LHCN-M2 (cell line): ENCODE results near the gene TSPAN10. TPM values are rescaled to one million over a fixed set of nuclear protein-coding genes. Genes with fewer than 3 reads are reported as not detected.
"Not testable (repeated sequence)": the region's sequence is repeated elsewhere in the genome, so short reads cannot be mapped to it uniquely, and the experiment has no call there.

Source experiments
- DNase-seq: peaks from one replicate; pipeline ENCODE4 v3.0.0-alpha.2; 2012; ENCODE audit warnings: low read depth
- polyA plus RNA-seq: library from polyadenylated mRNA; unstranded; fragments of >200 nt; gene quantifications from one replicate; pipeline ENCODE4 v1.2.1, GENCODE V29; 2012; ENCODE audit warnings: missing spikeins
- total RNA-seq: library from RNA; depleted of rRNA; stranded (reverse); fragments of >200 nt; gene quantifications from 2 replicates; pipeline ENCODE4 v1.2.3, GENCODE V29; 2014; rRNA removed

Gene TSPAN10
- total RNA-seq = 8.5 and 8.8 TPM in 2 replicates
- polyA plus RNA-seq = 15.1 TPM

DNA sequence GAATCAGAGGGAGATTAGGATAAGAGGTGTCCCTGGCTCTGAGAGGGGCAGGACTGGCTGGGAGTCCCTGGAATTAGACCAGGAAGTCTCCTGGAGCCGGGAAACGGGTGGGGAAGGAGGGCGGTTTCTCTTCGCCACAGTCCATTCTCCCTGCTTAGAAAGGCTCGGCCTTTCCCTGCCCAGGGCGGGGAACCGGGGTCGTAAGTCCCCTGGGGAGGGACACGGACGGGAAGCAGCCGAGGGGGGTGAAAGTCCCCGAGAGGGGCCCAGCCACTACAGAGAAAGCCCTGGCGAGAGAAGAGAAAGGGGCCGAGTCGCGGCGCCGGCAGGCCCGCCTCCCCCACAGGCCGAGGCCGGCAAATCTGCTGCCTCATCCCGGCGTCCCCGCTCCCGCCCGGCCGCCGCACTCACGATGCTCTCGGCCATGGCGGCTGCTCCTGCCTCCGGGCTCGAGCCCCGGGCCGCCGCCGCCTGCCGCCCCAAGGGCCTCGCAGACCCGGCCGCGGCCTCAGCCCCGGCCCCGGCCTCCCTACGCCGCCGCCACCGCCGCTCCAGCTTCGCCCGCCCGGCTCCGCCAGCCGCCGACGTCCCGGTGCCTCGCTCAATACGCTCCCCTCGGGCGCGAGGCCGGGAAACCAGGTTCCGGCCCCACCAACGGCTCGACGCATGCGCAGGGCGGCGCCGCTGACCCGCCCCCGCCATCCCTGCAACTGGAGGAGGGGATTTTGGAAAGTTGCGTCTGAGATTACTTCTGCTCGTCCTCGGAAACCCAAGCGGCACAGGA, at the start of gene TSPAN10, which contains the start of gene NPLOC4:
TSS of gene TSPAN10 (plus strand) at position 692 of the 784 bp plus-strand sequence. CDS start 5,217 bp downstream, outside the sequence.
TSS of gene NPLOC4 (minus strand) at position 608 of the 784 bp plus-strand sequence. CDS start at position 426, 182 bp downstream.
- DNase-seq = peak; percentile 75

DNA sequence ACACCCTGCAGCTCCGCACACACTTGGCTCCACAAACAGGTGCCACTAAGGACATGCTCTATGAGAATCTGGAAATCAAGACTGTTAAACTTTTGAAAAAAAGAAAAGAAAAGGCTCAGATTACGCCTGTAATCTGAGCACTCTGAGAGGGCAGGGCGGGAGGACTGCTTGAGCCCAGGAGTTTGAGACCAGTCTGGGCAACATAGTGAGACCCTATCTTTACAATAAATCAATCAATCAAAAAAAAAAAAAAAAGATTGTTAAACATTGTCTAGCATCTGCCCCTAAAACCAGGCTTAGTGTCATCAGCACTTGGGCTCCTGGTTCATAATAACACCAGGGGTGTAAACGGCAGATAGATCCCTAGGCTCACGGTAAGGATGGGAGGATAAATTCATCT, 47.4 kb upstream of the TSPAN10 start:
- no peak for DNase-seq

DNA sequence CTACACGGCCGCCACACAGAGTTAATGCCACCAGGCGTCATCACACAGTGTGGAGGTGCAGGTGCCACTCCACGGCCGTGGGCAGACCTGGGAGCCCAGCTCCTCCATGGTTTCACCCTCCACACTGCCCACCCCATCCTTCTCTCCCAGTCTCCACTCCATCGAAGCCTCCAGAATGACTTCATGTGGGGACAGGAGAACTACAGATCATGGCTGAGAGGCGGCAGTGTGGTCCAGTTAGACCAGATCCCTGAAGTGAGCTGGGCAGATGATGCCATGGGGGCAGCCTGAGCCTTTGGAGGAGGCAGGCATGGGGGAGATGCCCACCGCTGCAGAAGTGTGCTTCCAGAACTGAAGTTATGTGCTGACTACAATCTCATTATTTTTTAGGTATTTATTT, 46.9 kb upstream of the TSPAN10 start:
- no peak for DNase-seq

DNA sequence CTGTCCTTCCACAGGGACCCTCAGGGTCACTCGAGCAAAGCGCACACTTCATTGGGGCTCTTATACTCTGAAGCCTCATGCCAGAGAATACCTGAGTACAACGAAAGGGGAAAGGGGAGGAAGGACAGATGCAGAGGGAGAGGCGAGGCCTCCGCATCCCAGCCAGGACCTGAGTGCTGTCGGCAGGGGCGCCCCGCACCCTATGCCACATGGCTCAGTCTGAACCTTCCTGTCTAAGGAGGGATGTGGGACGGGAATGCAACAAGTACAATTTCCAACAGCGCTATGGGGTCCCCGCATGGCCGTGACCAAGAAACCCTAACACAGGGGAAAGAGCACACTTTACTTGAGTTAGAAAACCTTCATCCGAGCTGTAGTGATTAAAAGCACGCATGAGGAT, 45.0 kb upstream of the TSPAN10 start:
- DNase-seq = no peak

DNA sequence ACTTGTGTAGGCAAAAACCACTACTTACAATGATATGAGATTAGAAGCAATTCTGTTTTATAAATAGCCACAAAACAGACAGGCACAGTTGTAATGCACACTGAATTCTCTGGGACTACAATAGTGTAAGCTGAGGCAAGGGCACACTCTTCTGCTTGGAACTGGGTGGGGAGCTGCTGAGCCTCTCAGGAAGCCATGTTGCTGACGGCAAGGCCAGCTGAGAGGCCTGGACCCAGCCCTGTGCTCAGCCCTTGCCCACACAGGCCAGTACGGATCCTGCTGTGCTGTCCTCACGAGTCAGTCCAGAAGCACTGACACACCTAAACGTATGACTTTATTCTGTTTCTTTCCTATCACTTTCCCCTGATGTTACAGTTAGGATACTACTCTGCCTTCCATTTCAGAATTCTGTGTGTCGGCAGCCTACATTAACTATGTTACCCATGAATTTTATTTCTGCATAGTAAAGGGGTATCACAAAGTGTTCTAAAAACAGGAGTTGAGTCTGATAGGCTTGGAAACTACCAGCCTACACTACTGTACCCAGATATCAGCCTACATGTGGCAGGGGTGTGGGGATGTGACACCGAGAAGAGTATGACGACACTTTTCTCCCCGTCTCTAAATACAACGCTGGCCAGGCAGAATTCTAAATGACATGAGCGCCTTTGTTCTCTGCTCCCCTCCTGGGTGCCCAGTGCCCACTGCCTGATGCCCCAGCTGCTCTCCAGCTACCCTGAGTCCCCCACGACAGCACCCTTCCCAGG, 43.7 kb upstream of the TSPAN10 start:
- no peak for DNase-seq

DNA sequence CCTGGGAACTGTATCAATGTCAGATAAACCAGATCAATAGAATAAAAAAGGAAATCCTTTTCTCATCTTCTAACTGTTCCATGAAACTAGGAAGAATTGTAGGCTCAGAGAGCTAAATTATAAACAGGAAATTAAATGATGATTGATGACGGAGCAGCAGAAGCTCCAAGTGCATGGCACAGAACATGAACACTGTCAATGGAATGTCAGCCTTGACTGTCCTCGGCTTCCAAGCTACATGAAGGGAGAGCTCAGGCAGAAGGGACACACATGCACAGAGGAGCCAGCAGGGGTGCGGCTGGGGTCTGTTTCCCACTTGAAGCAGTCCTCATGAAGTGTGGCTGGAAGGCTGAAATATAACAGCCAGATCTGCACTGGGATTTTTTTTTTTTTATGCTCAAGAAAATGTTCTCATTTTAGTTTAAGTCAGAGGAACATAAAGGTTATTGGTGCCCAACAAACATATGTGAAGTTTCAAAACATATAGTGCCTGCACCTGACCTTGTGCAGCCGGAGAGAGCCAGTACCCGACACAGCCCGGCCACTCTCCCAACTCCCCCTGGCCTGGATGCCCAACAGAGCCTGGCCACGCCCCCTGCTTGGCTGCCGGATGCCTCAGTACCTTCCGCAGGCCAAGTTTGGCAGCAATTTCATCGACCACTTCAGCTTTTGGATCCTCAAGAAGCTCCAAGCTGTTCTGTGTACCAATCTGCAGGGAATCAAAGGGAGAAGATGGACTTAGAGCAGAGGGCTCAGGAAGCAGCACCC, 37.1 kb upstream of the TSPAN10 start:
- peak; percentile 41 for DNase-seq

DNA sequence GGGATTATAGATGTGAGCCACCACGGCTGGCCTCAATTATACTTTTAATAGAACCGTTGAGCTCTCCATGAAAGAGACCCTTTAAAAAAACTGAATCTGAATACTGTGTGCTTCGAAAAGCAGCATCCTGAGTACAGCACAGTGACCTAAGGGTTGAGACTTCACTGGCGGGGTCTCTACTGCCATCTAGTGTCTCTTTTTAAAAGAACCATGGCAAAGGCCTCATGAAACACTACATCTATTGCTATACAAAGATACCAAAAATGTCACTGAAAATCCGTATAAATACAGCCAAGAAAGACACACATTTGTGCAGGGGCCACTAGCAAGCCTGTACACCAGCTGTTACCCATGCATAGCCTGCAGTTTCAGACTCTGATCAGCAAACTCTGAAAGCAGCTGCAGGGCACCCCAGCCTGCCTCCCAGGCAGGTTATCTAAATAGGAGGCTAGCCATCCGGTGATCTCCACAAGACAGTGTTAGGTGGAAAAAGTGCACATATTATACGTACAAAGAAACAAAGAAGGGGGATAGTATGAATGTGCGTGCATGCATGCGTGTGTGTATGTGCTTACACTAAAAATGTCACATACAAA, 35.4 kb upstream of the TSPAN10 start:
- DNase-seq = peak; percentile 68

DNA sequence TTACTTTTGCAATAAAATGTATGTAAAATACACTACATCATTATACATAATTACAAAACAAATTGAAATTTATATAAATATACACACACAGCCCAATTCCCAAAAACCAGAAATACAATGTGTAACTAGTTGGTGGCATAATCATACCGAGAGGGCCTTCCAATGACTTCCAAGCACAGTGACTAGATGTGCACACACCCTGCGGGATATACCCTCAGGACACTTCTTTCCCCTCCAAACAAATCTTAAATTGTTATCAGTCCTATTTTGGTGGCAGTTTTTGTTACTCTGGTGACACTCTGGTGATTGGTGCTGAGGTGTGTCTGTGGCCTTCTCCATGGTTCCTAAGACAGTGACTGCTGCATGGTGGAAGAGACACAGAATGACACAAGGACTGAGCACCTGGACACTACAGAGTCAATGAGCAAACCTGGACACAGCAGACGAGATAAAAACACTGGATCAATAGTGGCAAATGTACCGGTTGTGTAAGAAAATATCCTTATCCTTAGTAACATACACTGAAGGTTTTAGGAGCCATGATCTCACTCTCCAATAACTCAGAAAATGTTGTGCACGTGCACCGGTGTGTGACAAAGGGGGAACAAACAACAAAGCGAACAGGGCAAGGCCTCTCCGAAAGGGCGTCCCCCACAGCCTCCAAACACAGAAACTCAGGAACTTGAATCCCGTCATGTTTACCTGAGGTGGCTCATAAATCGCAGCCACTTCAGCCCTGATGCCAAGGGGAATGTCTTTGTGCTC, 33.0 kb upstream of the TSPAN10 start:
- DNase-seq = no peak

DNA sequence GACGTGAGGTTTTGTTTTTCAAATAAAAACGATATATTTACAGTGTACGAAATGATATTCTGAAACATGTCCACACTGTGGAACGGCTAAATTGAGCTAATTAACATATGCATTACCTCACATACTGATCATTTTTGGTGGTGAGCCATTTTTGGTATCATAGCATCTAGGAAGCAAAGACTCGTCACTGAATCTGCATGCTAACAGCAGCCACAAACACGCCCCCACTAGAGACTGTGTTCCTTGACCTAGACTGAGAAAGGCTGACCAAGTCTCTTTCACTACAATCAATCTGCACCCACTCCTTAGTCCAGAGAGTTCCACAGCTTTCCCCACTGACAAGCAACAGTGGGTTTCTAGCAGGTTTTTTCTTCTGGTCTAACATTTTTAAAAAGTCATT, 29.6 kb upstream of the TSPAN10 start:
- no peak for DNase-seq

DNA sequence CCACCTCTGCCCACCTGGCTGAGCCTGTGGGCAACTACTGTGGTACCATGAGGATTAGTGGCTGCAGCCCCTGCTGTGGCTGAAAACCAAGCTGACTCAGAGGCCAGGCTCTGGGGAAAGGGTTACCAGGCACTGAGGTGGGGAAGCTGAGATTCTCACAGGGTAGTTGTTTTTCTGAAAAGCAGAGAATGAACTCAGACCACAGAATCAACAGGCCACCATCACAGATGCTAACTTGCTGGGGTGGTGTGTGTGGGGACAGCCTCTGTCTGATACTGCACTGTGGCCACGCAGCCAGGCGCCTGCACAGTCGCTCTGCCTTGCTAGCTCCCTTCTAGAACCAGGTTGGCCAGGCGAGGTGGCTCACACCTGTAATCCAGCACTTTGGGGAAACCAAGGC, 28.9 kb upstream of the TSPAN10 start:
- DNase-seq = peak; percentile 42

DNA sequence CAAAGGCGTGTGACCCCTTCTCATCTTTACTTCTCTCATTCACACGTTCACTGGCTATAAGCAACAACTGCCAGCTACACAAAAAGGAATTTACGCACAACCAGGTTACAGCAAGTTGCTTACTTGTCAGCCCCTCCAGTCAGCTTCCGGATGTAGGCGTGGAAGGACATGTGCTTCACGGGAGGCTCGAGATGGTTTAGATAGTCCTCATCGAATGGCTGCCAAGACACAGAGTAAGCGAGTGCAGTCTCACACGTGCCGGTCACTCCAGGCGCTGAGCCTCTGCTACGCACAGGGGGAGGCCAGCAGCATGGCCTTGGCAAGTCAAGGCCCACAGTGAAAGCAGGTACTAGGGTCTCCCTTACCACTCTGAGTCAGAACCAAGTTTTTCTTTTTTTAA, 28.4 kb upstream of the TSPAN10 start:
- DNase-seq = no peak

DNA sequence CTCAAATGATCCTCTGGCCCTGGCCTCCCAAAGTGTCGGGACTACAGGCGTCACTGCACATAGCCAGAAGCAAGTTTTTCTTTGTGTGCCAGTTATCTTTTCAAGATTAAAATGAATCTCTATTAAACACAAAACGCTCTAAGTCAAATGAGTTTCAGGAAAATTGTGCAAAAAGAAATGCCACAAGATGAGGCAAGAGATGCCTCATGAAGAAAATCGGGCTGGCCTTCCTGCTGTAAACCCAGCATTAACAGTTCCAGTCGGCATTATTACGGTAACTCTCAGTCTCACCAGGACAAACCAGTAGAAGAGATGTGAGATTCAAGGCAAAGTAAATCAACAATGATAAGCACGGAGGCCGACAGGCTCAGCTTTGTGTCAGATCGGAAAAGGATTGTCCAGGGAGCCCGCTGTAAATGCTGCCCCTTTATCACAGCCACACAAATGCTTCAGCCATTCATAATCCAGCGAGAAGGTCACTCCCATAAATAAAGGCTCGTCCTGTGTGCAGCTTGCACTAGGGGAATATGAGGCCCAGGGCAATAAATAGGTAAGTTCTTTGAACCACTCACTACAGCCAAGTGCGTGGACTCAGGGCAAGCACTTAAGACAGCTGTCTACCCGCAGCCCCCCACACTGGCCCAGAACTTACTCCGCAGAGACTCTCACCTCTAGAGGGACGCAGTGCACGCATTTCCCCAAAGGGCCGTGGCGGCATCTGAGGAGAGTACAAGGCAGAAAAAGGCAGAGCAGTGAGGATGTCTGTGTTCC, 27.3 kb upstream of the TSPAN10 start:
- no peak for DNase-seq

DNA sequence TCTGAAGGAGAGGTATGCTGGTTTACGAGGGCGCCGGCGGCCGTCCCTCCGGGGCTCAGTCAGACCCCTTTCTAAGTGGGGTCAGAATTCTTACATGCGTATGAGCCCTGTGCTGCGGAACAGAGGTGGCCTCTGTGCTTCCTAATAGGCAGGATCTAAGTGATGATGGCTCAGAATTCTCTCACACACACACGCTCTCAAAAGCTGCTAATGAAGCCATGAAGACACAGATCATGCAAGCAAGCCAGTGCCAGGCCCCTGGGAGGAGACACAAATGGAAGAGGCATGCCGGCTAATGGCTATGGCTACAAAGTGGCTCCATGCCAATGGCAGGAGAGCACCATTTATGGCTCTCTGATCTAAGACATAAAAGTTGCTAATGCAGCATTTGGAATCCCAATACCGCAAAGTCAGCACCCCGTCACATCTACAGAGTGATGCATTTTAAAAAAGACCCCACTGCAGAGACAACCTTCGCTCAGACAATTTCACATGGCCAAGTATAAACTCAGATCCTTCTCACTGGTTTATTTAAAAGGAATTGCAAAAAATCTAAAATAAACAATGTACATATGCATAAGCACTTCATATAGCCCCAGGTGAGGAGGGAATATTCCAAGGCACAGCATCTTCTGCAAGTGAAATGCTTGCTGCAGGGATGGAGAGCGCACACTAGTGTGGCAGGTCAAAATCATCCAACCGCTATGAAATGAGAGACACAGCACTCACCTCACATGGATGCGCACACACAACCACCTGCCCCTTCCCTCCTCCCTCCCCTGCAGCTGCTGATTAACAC, 24.6 kb upstream of the TSPAN10 start:
- DNase-seq = no peak

DNA sequence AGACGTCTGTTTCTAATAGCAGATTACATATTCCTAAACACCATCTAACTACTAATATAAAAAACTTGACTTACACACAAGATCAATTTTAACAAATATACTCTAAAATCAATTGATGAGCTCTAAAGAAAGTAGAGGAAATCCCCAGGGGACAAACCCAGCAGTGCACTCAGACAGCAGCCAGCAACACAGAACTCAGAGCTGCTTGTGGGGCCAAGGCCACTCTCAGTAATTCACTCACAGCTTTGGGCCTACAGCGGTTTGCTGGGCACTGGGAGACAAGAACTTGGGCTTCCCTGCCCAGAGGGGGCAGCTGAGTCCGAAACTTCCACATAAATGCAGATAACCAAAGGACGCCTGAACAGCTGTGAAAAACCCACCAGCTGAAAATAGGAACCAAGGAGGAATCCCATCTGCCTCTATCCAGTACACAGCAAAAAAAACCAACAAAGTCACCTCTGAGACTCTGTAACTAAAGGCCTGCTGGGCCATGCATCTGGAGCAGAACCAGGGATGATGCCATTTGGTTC, 21.5 kb upstream of the TSPAN10 start:
- no peak for DNase-seq

DNA sequence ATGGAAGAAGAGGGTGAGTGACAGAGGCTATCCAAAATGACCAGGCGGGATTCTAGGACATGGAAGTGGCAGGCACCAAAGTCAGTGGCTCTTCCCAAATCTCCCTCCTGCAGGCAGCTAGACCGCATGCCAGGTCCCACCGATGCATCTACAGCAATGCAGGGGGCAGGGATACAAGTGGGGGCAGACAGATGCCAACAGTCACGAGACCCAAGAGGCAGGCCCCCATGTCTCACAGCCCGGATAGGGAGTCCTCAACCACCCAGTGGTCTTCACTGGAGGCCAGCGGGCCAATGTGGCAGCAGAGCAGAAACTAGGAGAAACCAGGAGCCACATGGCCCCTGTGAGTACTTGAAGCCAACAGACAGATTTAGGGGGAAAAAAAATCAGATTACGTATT, 20.1 kb upstream of the TSPAN10 start:
- DNase-seq = no peak

DNA sequence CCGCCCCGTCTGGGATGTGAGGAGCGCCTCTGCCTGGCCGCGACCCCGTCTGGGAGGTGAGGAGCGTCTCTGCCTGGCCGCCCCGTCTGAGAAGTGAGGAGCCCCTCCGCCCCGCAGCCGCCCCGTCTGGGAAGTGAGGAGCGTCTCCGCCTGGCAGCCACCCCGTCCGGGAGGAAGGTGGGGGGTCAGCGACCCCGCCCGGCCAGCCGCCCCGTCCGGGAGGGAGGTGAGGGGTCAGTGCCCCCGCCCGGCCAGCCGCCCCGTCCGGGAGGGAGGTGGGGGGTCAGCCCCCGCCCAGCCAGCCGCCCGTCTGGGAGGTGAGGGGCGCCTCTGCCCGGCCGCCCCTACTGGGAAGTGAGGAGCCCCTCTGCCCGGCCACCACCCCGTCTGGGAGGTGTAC, 18.7 kb upstream of the TSPAN10 start:
- DNase-seq = not testable (repeated sequence)

DNA sequence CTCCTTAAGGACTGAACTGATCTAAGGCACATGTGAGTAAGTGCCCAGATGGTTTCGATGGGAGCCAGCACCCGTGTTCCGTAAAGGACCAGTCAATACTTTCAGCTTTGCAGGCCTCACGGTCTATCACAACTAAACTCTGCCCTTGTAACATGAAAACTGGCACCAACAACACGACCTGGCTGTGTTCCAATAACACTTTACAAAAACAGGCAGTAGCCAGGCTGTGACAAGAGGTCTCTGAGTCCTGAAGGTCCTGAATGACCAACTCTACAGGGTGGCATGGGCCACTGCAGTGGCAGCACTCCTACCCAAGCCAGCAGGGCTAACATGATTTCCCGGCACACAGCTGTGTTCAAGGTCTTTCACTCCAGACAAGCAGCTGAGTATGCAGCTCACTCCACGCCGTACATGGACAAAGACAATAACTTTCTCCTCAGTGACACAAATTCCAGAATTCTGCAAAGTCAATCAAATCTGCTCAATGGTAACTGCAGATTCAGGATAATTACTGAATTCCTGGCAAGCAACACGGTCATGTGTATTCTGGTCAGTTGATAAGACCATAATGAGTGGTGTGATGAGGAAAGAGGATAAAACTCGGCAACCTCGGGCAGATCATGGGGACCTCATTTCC, 15.4 kb upstream of the TSPAN10 start:
- DNase-seq = no peak

DNA sequence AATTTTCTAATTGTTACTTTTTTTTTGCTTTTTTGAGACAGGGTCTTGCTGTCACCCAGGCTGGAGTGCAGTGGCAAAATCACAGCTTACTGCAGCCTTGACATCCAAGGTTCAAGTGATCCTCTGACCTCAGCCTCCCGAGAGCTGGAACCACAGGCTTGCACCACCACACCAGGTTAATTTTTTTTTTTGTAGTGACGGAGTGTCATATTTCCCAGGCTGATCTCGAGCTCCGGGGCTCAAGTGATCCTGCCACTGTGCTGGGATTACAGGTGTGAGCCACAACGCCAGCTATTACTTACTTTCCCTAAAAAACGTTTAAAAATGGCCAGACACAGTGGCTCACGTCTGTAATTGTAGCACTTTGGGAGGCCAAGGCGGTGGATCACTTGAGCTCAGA, 6.7 kb upstream of the TSPAN10 start:
- DNase-seq = no peak
